H9 (cell line): ENCODE results near the gene AK5. TPM values are rescaled to one million over a fixed set of nuclear protein-coding genes. Genes with fewer than 3 reads are reported as not detected.

Experiments
- DNase-seq: peaks from one replicate; pipeline ENCODE4 v3.0.0-alpha.2; 2017
- H2AFZ ChIP-seq: one replicate; pipeline ENCODE4 v1.6.1; 2013; ENCODE audit warnings: mild to moderate bottlenecking, low read length, control low read depth, moderate library complexity
- H2AK5ac ChIP-seq: 2 replicates; pipeline ENCODE4 v1.6.1; 2013; ENCODE audit warnings: low read length, control low read depth, mixed read lengths; ENCODE audit not compliant: insufficient read length
- H2BK120ac ChIP-seq: one replicate; pipeline ENCODE4 v1.6.1; 2013; ENCODE audit warnings: low read depth, mild to moderate bottlenecking, low read length, control low read depth, inconsistent platforms; ENCODE audit not compliant: poor library complexity, severe bottlenecking
- H2BK12ac ChIP-seq: 2 replicates; pipeline ENCODE4 v1.6.1; 2013; ENCODE audit warnings: low read length, control low read depth, mixed read lengths, low read depth; ENCODE audit not compliant: insufficient read length
- H2BK15ac ChIP-seq: 2 replicates; pipeline ENCODE4 v1.6.1; 2013; ENCODE audit warnings: low read depth, low read length, control low read depth
- H2BK20ac ChIP-seq: one replicate; pipeline ENCODE4 v1.6.1; 2013; ENCODE audit warnings: low read depth, mild to moderate bottlenecking, low read length, control low read depth, inconsistent platforms; ENCODE audit not compliant: poor library complexity, severe bottlenecking
- H2BK5ac ChIP-seq: 2 replicates; pipeline ENCODE4 v1.6.1; 2013; ENCODE audit warnings: low read length, control low read depth, mixed read lengths; ENCODE audit not compliant: insufficient read length
- H3K14ac ChIP-seq: 2 replicates; pipeline ENCODE4 v1.6.1; 2013; ENCODE audit warnings: low read length, control low read depth; ENCODE audit not compliant: insufficient read depth
- H3K18ac ChIP-seq: 2 replicates; pipeline ENCODE4 v1.6.1; 2013; ENCODE audit warnings: low read depth, mild to moderate bottlenecking, mixed read lengths, low read length, control low read depth; ENCODE audit not compliant: insufficient read length
- H3K23ac ChIP-seq: 2 replicates; pipeline ENCODE4 v1.6.1; 2013; ENCODE audit warnings: low read length, control low read depth, mixed read lengths, low read depth; ENCODE audit not compliant: insufficient read length
- H3K23me2 ChIP-seq: 2 replicates; pipeline ENCODE4 v1.6.1; 2013; ENCODE audit warnings: low read depth, mild to moderate bottlenecking, mixed read lengths, low read length, control low read depth; ENCODE audit not compliant: insufficient read length, poor library complexity, severe bottlenecking
- H3K27ac ChIP-seq: 2 replicates; pipeline ENCODE4 v1.5.1; 2013; ENCODE audit warnings: low read length, control low read depth, mixed read lengths, low read depth; ENCODE audit not compliant: insufficient read length
- H3K27me3 ChIP-seq: 2 replicates; pipeline ENCODE4 v1.6.1; 2013; ENCODE audit warnings: low read length, control low read depth, inconsistent platforms; ENCODE audit not compliant: insufficient read depth
- H3K4ac ChIP-seq: 2 replicates; pipeline ENCODE4 v1.6.1; 2013; ENCODE audit warnings: low read depth, mild to moderate bottlenecking, control low read depth, inconsistent platforms, low read length, moderate library complexity
- H3K4me1 ChIP-seq: 2 replicates; pipeline ENCODE4 v1.6.1; 2013; ENCODE audit warnings: low read length, control low read depth, inconsistent platforms; ENCODE audit not compliant: insufficient read depth
- H3K4me2 ChIP-seq: 2 replicates; pipeline ENCODE4 v1.6.1; 2013; ENCODE audit warnings: low read length, control low read depth, mixed read lengths; ENCODE audit not compliant: insufficient read length, insufficient read depth
- H3K56ac ChIP-seq: 2 replicates; pipeline ENCODE4 v1.6.1; 2013; ENCODE audit warnings: low read depth, mild to moderate bottlenecking, mixed read lengths, low read length, control low read depth; ENCODE audit not compliant: insufficient read length
- H3K79me1 ChIP-seq: 2 replicates; pipeline ENCODE4 v1.6.1; 2013; ENCODE audit warnings: low read depth, mild to moderate bottlenecking, moderate library complexity, low read length, control low read depth, inconsistent platforms; ENCODE audit not compliant: insufficient read depth, poor library complexity, severe bottlenecking
- H3K79me2 ChIP-seq: 2 replicates; pipeline ENCODE4 v1.6.1; 2013; ENCODE audit warnings: low read length, control low read depth, inconsistent platforms; ENCODE audit not compliant: insufficient read depth
- H3K9ac ChIP-seq: 2 replicates; pipeline ENCODE4 v1.6.1; 2013; ENCODE audit warnings: low read length, control low read depth, mixed read lengths; ENCODE audit not compliant: insufficient read length; ENCODE audit errors: extremely low read depth
- H3K9me3 ChIP-seq: one replicate; pipeline ENCODE4 v1.6.1; 2013; ENCODE audit warnings: low read depth, low read length, inconsistent platforms; ENCODE audit not compliant: control insufficient read depth
- H3T11ph ChIP-seq: one replicate; pipeline ENCODE4 v1.6.1; 2013; ENCODE audit warnings: mild to moderate bottlenecking, low read length, control low read depth, inconsistent platforms
- H4K20me1 ChIP-seq: one replicate; pipeline ENCODE4 v1.6.1; 2013; ENCODE audit not compliant: control insufficient read depth, insufficient read length, insufficient read depth
- H4K5ac ChIP-seq: 2 replicates; pipeline ENCODE4 v1.6.1; 2013; ENCODE audit warnings: low read depth, mild to moderate bottlenecking, mixed read lengths, low read length, control low read depth; ENCODE audit not compliant: insufficient read length
- H4K8ac ChIP-seq: replicated peaks from 2 replicates; pipeline ENCODE4 v1.6.1; 2013; ENCODE audit warnings: low read length, control low read depth, mixed read lengths, low read depth; ENCODE audit not compliant: insufficient read length
- H4K91ac ChIP-seq: 2 replicates; pipeline ENCODE4 v1.6.1; 2013; ENCODE audit warnings: low read depth, mild to moderate bottlenecking, moderate library complexity, mixed read lengths, low read length, control low read depth; ENCODE audit not compliant: insufficient read length
- H3K27ac Mint-ChIP-seq, 3 experiments: 2 replicates in 2 of 3; 3 replicates in 1 of 3; pipeline ENCODE4 v1.8.0; 2020 to 2021; ENCODE audit warnings: mixed read lengths in 3 of 3, mild to moderate bottlenecking in 1 of 3, moderate library complexity in 1 of 3
- H3K27me3 Mint-ChIP-seq: 2 replicates; pipeline ENCODE4 v1.8.0; 2021; ENCODE audit warnings: low read depth, mild to moderate bottlenecking, moderate library complexity, mixed read lengths
- H3K36me3 Mint-ChIP-seq, 3 experiments: 2 replicates in 2 of 3; 3 replicates in 1 of 3; pipeline ENCODE4 v1.8.0; 2020 to 2021; ENCODE audit warnings: low read depth in 3 of 3, mixed read lengths in 3 of 3; ENCODE audit not compliant: insufficient read depth in 1 of 3
- H3K4me1 Mint-ChIP-seq, 2 experiments: 2 replicates each; pipeline ENCODE4 v1.8.0; 2020; ENCODE audit warnings: mixed read lengths in 2 of 2
- H3K4me3 Mint-ChIP-seq, 2 experiments: 2 replicates in 1 of 2; 3 replicates in 1 of 2; pipeline ENCODE4 v1.8.0; 2020 to 2021; ENCODE audit warnings: mild to moderate bottlenecking in 2 of 2, mixed read lengths in 2 of 2, moderate library complexity in 1 of 2
- H3K9me3 Mint-ChIP-seq, 2 experiments: 2 replicates in 1 of 2; 3 replicates in 1 of 2; pipeline ENCODE4 v1.8.0; 2020; ENCODE audit warnings: mild to moderate bottlenecking in 2 of 2, mixed read lengths in 2 of 2, moderate library complexity in 1 of 2
- WGBS: extraction: QIAGEN DNeasy Blood & Tissue Kit; methylation state at CpG from one replicate; pipeline ENCODE4 v1.1.7; 2013; ENCODE audit warnings: missing lambda C conversion rate, low lambda C conversion rate, mixed read lengths; ENCODE audit not compliant: insufficient read length; ENCODE audit errors: extremely low coverage; 5-methylcytosine and 5-hydroxymethylcytosine counted together
- total RNA-seq: library from RNA; stranded (reverse); gene quantifications from 2 replicates; pipeline ENCODE4 v1.2.1, GENCODE V29; 2021
- TF ChIP-seq, protein P1 (sequence below): fragments of 200-600 bp; sonication (generic); conservative IDR thresholded peaks from 3 replicates; pipeline ENCODE4 v1.8.0; 2021; ENCODE audit warnings: antibody characterized with exemption, mild to moderate bottlenecking

The AK5 gene
- total RNA-seq, 1 experiment from 2014 or later = 2.5 TPM

DNA sequence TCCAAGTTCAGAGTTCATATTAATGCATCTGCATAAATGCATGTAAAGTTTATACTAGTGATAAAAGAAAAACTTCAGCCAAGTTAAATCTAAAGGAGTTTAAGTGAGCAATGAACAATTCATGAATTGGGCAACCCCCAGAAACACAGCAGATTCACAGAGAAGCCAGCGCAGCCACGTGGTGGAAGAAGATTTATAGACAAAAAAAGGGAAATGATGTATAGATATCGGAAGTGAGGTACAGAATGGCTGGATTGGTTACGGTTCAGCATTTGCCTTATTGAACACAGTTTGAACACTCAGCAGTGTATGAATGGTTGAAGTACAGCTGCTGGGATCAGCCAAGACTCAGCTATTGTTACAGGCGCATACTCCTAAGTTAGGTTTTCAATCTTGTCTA is 5.7 kb downstream of the AK5 start:
- no peak overlapping the region for H2BK20ac ChIP-seq
- H2BK15ac ChIP-seq = no peak overlapping the region
- H3K27me3 ChIP-seq = no peaks in the 10 kb centered on the region
- Mint-ChIP-seq H3K4me3 (no peak overlapping the region), H3K4me1 (peaks cover 9 to 13% of the 10 kb centered on the region in 2 experiments), H3K9me3 (no peaks in the 10 kb centered on the region), H3K27ac (no peak overlapping the region), H3K36me3 (no peaks in the 10 kb centered on the region), H3K27me3 (peaks cover 23% of the 10 kb centered on the region)
- no peak overlapping the region for H3K4me2 ChIP-seq
- no peak overlapping the region for H2BK12ac ChIP-seq
- no peaks in the 10 kb centered on the region for H3K79me1 ChIP-seq
- TF ChIP-seq, protein P1, sequence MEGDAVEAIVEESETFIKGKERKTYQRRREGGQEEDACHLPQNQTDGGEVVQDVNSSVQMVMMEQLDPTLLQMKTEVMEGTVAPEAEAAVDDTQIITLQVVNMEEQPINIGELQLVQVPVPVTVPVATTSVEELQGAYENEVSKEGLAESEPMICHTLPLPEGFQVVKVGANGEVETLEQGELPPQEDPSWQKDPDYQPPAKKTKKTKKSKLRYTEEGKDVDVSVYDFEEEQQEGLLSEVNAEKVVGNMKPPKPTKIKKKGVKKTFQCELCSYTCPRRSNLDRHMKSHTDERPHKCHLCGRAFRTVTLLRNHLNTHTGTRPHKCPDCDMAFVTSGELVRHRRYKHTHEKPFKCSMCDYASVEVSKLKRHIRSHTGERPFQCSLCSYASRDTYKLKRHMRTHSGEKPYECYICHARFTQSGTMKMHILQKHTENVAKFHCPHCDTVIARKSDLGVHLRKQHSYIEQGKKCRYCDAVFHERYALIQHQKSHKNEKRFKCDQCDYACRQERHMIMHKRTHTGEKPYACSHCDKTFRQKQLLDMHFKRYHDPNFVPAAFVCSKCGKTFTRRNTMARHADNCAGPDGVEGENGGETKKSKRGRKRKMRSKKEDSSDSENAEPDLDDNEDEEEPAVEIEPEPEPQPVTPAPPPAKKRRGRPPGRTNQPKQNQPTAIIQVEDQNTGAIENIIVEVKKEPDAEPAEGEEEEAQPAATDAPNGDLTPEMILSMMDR = no peak
- H2AK5ac ChIP-seq = no peak overlapping the region
- no peaks in the 10 kb centered on the region for H3K9me3 ChIP-seq
- H2AFZ ChIP-seq = no peak overlapping the region
- H3K9ac ChIP-seq = no peak overlapping the region
- H3K4ac ChIP-seq = no peak overlapping the region
- DNase-seq = no peak
- no peaks in the 10 kb centered on the region for H3K79me2 ChIP-seq
- no peak overlapping the region for H3K27ac ChIP-seq
- no peak overlapping the region for H3K14ac ChIP-seq
- no peak overlapping the region for H3K56ac ChIP-seq
- H2BK5ac ChIP-seq = no peak overlapping the region
- no peak overlapping the region for H2BK120ac ChIP-seq
- no peak overlapping the region for H4K5ac ChIP-seq
- no peak overlapping the region for H4K8ac ChIP-seq
- no peaks in the 10 kb centered on the region for H4K20me1 ChIP-seq
- no peak overlapping the region for H3K18ac ChIP-seq
- WGBS = no CpG with 5 or more reads among the region's 5 CpGs
- H3K4me1 ChIP-seq = no peaks in the 10 kb centered on the region
- peaks cover 2% of the 10 kb centered on the region for H3K23me2 ChIP-seq
- no peak overlapping the region for H3K23ac ChIP-seq
- H3T11ph ChIP-seq = no peak overlapping the region
- no peak overlapping the region for H4K91ac ChIP-seq
